Panc1 (cell line): ENCODE data around the gene FKBP3.

Source experiments
- POLR2AphosphoS5 ChIP-seq: IDR thresholded peaks from 2 replicates; pipeline ENCODE4 v1.6.1; 2012; ENCODE audit warnings: mild to moderate bottlenecking, low read depth, low read length, moderate library complexity
- REST ChIP-seq, 2 experiments: IDR thresholded peaks; 2 replicates each; pipeline ENCODE4 v1.6.1; 2011 to 2012; ENCODE audit warnings: low read depth in 2 of 2, control low read depth in 1 of 2, low read length in 1 of 2, mild to moderate bottlenecking in 1 of 2, moderate library complexity in 1 of 2; ENCODE audit not compliant: insufficient read depth in 1 of 2
- SIN3A ChIP-seq: IDR thresholded peaks from 2 replicates; pipeline ENCODE4 v1.6.1; 2012; ENCODE audit warnings: low read depth, mild to moderate bottlenecking, low read length, moderate library complexity, borderline replicate concordance; ENCODE audit not compliant: insufficient read depth
- TF ChIP-seq, protein P1 (sequence below): fragments of 450-650 bp; IDR thresholded peaks from 2 replicates; pipeline ENCODE4 v1.5.1; 2017; ENCODE audit warnings: mild to moderate bottlenecking

- no peak for TF ChIP-seq REST (IDR thresholded peaks at IDR 0.05; ENCODE audit: insufficient read depth in 1 of 2, low read depth in 2 of 2, low read length in 1 of 2)
- TF ChIP-seq, protein P1, sequence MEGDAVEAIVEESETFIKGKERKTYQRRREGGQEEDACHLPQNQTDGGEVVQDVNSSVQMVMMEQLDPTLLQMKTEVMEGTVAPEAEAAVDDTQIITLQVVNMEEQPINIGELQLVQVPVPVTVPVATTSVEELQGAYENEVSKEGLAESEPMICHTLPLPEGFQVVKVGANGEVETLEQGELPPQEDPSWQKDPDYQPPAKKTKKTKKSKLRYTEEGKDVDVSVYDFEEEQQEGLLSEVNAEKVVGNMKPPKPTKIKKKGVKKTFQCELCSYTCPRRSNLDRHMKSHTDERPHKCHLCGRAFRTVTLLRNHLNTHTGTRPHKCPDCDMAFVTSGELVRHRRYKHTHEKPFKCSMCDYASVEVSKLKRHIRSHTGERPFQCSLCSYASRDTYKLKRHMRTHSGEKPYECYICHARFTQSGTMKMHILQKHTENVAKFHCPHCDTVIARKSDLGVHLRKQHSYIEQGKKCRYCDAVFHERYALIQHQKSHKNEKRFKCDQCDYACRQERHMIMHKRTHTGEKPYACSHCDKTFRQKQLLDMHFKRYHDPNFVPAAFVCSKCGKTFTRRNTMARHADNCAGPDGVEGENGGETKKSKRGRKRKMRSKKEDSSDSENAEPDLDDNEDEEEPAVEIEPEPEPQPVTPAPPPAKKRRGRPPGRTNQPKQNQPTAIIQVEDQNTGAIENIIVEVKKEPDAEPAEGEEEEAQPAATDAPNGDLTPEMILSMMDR, result no peak
- no peak for TF ChIP-seq POLR2AphosphoS5
- no peak for TF ChIP-seq SIN3A
Measured at GRCh38 chr14:45136399-45136798, 2.1 kb upstream of the FKBP3 start.
